IMR-90 (cell line): Measurements from ENCODE around the gene ALKBH1. TPM values are rescaled to one million over a fixed set of nuclear protein-coding genes. Genes with fewer than 3 reads are reported as not detected.

Experiments used
- ATAC-seq: fragments of 200-7000 bp; cut with Tn5 transposase; 2 replicates; pipeline ENCODE4 v1.9.1; 2020; ENCODE audit warnings: low read depth, mild to moderate bottlenecking, moderate library complexity
- BruUV-seq: library from RNA; stranded (reverse); fragments of 400-500 nt; replicated peaks from 2 replicates; lab custom pipeline; 2021; lab: Mats Ljungman, UMichigan
- CTCF ChIA-PET: fragments of 300-600 bp; formaldehyde crosslinking; extraction: SDS; loops from one replicate; lab custom pipeline; 2021; ENCODE audit warnings: antibody characterized with exemption; lab: Yijun Ruan, JAX
- POLR2A ChIA-PET: fragments of 300-600 bp; sonication (Branson Sonifier 250); formaldehyde crosslinking; loops from one replicate; lab custom pipeline; 2022; ENCODE audit warnings: antibody characterized with exemption; ENCODE audit not compliant: unreplicated experiment; lab: Charles Lee
- DNase-seq: peaks from one replicate; pipeline ENCODE4 v3.0.0; 2013
- H2AFZ ChIP-seq: replicated peaks from 2 replicates; pipeline ENCODE3; 2013; ENCODE audit warnings: low read length, mild to moderate bottlenecking; ENCODE audit not compliant: poor library complexity
- H2AK5ac ChIP-seq: 2 replicates; pipeline ENCODE4 v1.6.1; 2013; ENCODE audit warnings: low read depth, low read length, inconsistent platforms
- H2AK9ac ChIP-seq: replicated peaks from 2 replicates; pipeline ENCODE3; 2013; ENCODE audit warnings: mild to moderate bottlenecking, low read depth, low read length, moderate library complexity; ENCODE audit not compliant: poor library complexity
- H2BK120ac ChIP-seq: 2 replicates; pipeline ENCODE4 v1.6.1; 2013; ENCODE audit warnings: low read depth, low read length, inconsistent platforms
- H2BK15ac ChIP-seq: 3 replicates; pipeline ENCODE4 v1.6.1; 2013; ENCODE audit warnings: low read depth, low read length, inconsistent platforms
- H2BK20ac ChIP-seq: 2 replicates; pipeline ENCODE4 v1.6.1; 2013; ENCODE audit warnings: low read depth, mild to moderate bottlenecking, inconsistent platforms, low read length, moderate library complexity
- H2BK5ac ChIP-seq: 2 replicates; pipeline ENCODE4 v1.6.1; 2013; ENCODE audit warnings: mild to moderate bottlenecking, low read depth, low read length, inconsistent platforms; ENCODE audit not compliant: poor library complexity, severe bottlenecking
- H3K14ac ChIP-seq: replicated peaks from 2 replicates; pipeline ENCODE4 v1.6.1; 2013; ENCODE audit warnings: low read depth, low read length, inconsistent platforms
- H3K18ac ChIP-seq: 2 replicates; pipeline ENCODE4 v1.6.1; 2013; ENCODE audit warnings: low read depth, low read length, control low read depth
- H3K23ac ChIP-seq: 2 replicates; pipeline ENCODE4 v1.6.1; 2013; ENCODE audit warnings: low read depth, low read length, inconsistent platforms
- H3K27ac ChIP-seq: 2 replicates; pipeline ENCODE4 v1.5.1; 2013; ENCODE audit warnings: mild to moderate bottlenecking, control low read depth, low read length; ENCODE audit not compliant: insufficient read depth
- H3K27me3 ChIP-seq: 2 replicates; pipeline ENCODE4 v1.6.1; 2013; ENCODE audit warnings: low read length; ENCODE audit not compliant: control insufficient read depth, insufficient read depth
- H3K36me3 ChIP-seq: 2 replicates; pipeline ENCODE4 v1.6.1; 2013; ENCODE audit warnings: low read length, mixed read lengths; ENCODE audit not compliant: control insufficient read depth, insufficient read depth
- H3K4ac ChIP-seq: 2 replicates; pipeline ENCODE4 v1.6.1; 2013; ENCODE audit warnings: low read depth, low read length, inconsistent platforms
- H3K4me1 ChIP-seq: 2 replicates; pipeline ENCODE4 v1.6.1; 2013; ENCODE audit warnings: low read length, mixed read lengths; ENCODE audit not compliant: control insufficient read depth, insufficient read depth
- H3K4me2 ChIP-seq: 2 replicates; pipeline ENCODE4 v1.6.1; 2013; ENCODE audit warnings: low read depth, mild to moderate bottlenecking, control low read depth, low read length, moderate library complexity
- H3K4me3 ChIP-seq: 2 replicates; pipeline ENCODE4 v1.5.1; 2013; ENCODE audit warnings: low read depth, mild to moderate bottlenecking, control low read depth, low read length, moderate library complexity; ENCODE audit not compliant: insufficient read depth
- H3K56ac ChIP-seq: 2 replicates; pipeline ENCODE4 v1.6.1; 2013; ENCODE audit warnings: low read length, inconsistent platforms; ENCODE audit not compliant: insufficient read depth; ENCODE audit errors: extremely low read depth
- H3K79me1 ChIP-seq, 2 experiments: 2 replicates each; pipeline ENCODE4 v1.6.1; 2013; ENCODE audit warnings: low read length in 2 of 2, inconsistent platforms in 1 of 2, low read depth in 1 of 2
- H3K9ac ChIP-seq: 2 replicates; pipeline ENCODE4 v1.6.1; 2013; ENCODE audit warnings: low read depth, low read length, control low read depth
- H3K9me1 ChIP-seq: 2 replicates; pipeline ENCODE4 v1.6.1; 2013; ENCODE audit warnings: low read length, inconsistent platforms; ENCODE audit not compliant: insufficient read depth
- H3K9me3 ChIP-seq: 2 replicates; pipeline ENCODE4 v1.6.1; 2013; ENCODE audit warnings: low read length; ENCODE audit not compliant: control insufficient read depth, insufficient read depth
- H4K20me1 ChIP-seq: 2 replicates; pipeline ENCODE4 v1.6.1; 2013; ENCODE audit warnings: low read length, inconsistent platforms; ENCODE audit not compliant: insufficient read depth
- H4K5ac ChIP-seq: 2 replicates; pipeline ENCODE4 v1.6.1; 2013; ENCODE audit warnings: mild to moderate bottlenecking, low read depth, low read length, control low read depth
- H4K8ac ChIP-seq, 2 experiments: 2 replicates each; pipeline ENCODE4 v1.6.1; 2013; ENCODE audit warnings: low read depth in 2 of 2, low read length in 2 of 2, control low read depth in 1 of 2, inconsistent platforms in 1 of 2
- H4K91ac ChIP-seq: 2 replicates; pipeline ENCODE4 v1.6.1; 2013; ENCODE audit warnings: low read depth, low read length, inconsistent platforms; ENCODE audit not compliant: insufficient read depth
- BHLHE40 ChIP-seq: fragments of 150-350 bp; IDR thresholded peaks from 2 replicates; pipeline ENCODE4 v1.6.1; 2016; ENCODE audit warnings: mild to moderate bottlenecking, low read depth, low read length
- CEBPB ChIP-seq: IDR thresholded peaks from 2 replicates; pipeline ENCODE4 v1.6.1; 2012; ENCODE audit warnings: low read depth, low read length, improper control_type of control experiment
- CHD1 ChIP-seq: IDR thresholded peaks from 2 replicates; pipeline ENCODE4 v1.6.1; 2012; ENCODE audit warnings: low read depth, low read length, improper control_type of control experiment
- CTCF ChIP-seq: conservative IDR thresholded peaks from 2 replicates; pipeline ENCODE4 v1.5.1; 2012; ENCODE audit warnings: mild to moderate bottlenecking, low read depth, low read length, improper control_type of control experiment
- ELK1 ChIP-seq: fragments of 150-350 bp; IDR thresholded peaks from 2 replicates; pipeline ENCODE4 v1.6.1; 2016; ENCODE audit warnings: low read depth, mild to moderate bottlenecking, low read length, moderate library complexity, borderline replicate concordance
- FOS ChIP-seq: fragments of 150-350 bp; IDR thresholded peaks from 2 replicates; pipeline ENCODE4 v1.6.1; 2016; ENCODE audit warnings: low read depth, low read length
- MAFK ChIP-seq: IDR thresholded peaks from 2 replicates; pipeline ENCODE4 v1.6.1; 2012; ENCODE audit warnings: low read depth, low read length, improper control_type of control experiment
- MAZ ChIP-seq: IDR thresholded peaks from 2 replicates; pipeline ENCODE4 v1.6.1; 2012; ENCODE audit warnings: low read depth, mild to moderate bottlenecking, low read length, improper control_type of control experiment, moderate library complexity, borderline replicate concordance
- MXI1 ChIP-seq: IDR thresholded peaks from 2 replicates; pipeline ENCODE4 v1.6.1; 2012; ENCODE audit warnings: low read depth, mild to moderate bottlenecking, low read length, moderate library complexity, borderline replicate concordance
- NFE2L2 ChIP-seq: fragments of 150-350 bp; IDR thresholded peaks from 2 replicates; pipeline ENCODE4 v1.6.1; 2016; ENCODE audit warnings: low read depth, mild to moderate bottlenecking, low read length
- POLR2A ChIP-seq: IDR thresholded peaks from 2 replicates; pipeline ENCODE4 v1.6.1; 2012; ENCODE audit warnings: mild to moderate bottlenecking, low read depth, low read length
- RAD21 ChIP-seq: IDR thresholded peaks from 2 replicates; pipeline ENCODE4 v1.6.1; 2012; ENCODE audit warnings: low read length, improper control_type of control experiment
- RCOR1 ChIP-seq: IDR thresholded peaks from 2 replicates; pipeline ENCODE4 v1.6.1; 2012; ENCODE audit warnings: mild to moderate bottlenecking, low read length, improper control_type of control experiment; ENCODE audit not compliant: insufficient replicate concordance
- RFX5 ChIP-seq: IDR thresholded peaks from 2 replicates; pipeline ENCODE4 v1.8.0; 2012; ENCODE audit warnings: low read depth, mild to moderate bottlenecking, low read length, moderate library complexity
- SMC3 ChIP-seq: fragments of 150-350 bp; IDR thresholded peaks from 2 replicates; pipeline ENCODE4 v1.6.1; 2016; ENCODE audit warnings: low read depth, mild to moderate bottlenecking, antibody characterized with exemption, low read length, moderate library complexity
- USF2 ChIP-seq: fragments of 150-350 bp; IDR thresholded peaks from 2 replicates; pipeline ENCODE4 v1.6.1; 2017; ENCODE audit warnings: mild to moderate bottlenecking, antibody characterized with exemption, low read length, low read depth
- WGBS, 2 experiments: methylation state at CpG; one replicate each; pipeline versions ENCODE4 v1.1.5 to v1.1.7; 2013; ENCODE audit warnings: missing lambda C conversion rate in 2 of 2; ENCODE audit not compliant: insufficient read length in 1 of 2; ENCODE audit errors: extremely low coverage in 2 of 2; 5-methylcytosine and 5-hydroxymethylcytosine counted together
- dilution Hi-C: fragments of 300-500 bp; cut with HindIII; formaldehyde crosslinking; loops from one replicate; pipeline ENCODE4 v1.14.3; 2018; ENCODE audit warnings: low sequenced_read_pairs; ENCODE audit not compliant: unreplicated experiment
- in situ Hi-C: fragments of 300-500 bp; cut with MboI; formaldehyde crosslinking; loops from 3 replicates; pipeline ENCODE4 v1.14.3; 2019; ENCODE audit warnings: low sequenced_read_pairs, inconsistent platforms, mixed read lengths
- intact Hi-C: fragments of 100-400 bp; cut with micrococcal nuclease; formaldehyde crosslinking; loops from 2 replicates; pipeline ENCODE4 v1.10.0; 2022
- polyA plus RNA-seq, 3 experiments: library from polyadenylated mRNA; depleted of rRNA; stranded (reverse); fragments of >200 nt; gene quantifications; 2 replicates each; pipeline ENCODE4 v1.2.3, GENCODE V29; 2012; ENCODE audit warnings: low replicate concordance in 1 of 3
- total RNA-seq: library from RNA; depleted of rRNA; stranded (reverse); fragments of >200 nt; gene quantifications from 2 replicates; pipeline ENCODE4 v1.2.3, GENCODE V29; 2012

Gene ALKBH1
- total and polyA plus RNA-seq, 2 of the 4 experiments (the other 2 are of a cell fraction) = 10.0 to 10.8 TPM

- Histone ChIP-seq H3K18ac (no peak overlapping the region), H3K4me3 (no peak overlapping the region), H3K14ac (no peak overlapping the region), H3K79me1 (no peaks in the 10 kb centered on the region), H3K27me3 (peaks cover 2% of the 10 kb centered on the region; the same call in 1 of the 2 replicates), H3K9me3 (no peaks in the 10 kb centered on the region), H4K91ac (no peak overlapping the region), H3K4ac (no peak overlapping the region), H4K8ac (no peak overlapping the region), H4K5ac (no peak overlapping the region), H3K36me3 (no peaks in the 10 kb centered on the region), H3K27ac (no peak overlapping the region), H3K4me1 (no peaks in the 10 kb centered on the region), H2BK5ac (no peak overlapping the region), H2AFZ (no peak overlapping the region), H3K23ac (no peak overlapping the region), H2AK9ac (no peak overlapping the region), H3K9ac (no peak overlapping the region), H2BK20ac (no peak overlapping the region), H2BK15ac (no peak overlapping the region), H3K9me1 (no peaks in the 10 kb centered on the region), H2BK120ac (no peak overlapping the region), H2AK5ac (no peak overlapping the region), H3K4me2 (no peak overlapping the region), H3K56ac (no peak overlapping the region), H4K20me1 (no peaks in the 10 kb centered on the region)
- intact Hi-C loops (no loop called here), in situ Hi-C loops (no loop called here), dilution Hi-C loops (no loop called here)
- POLR2A ChIA-PET = interaction anchor here (0.6 kb wide), 1 partner anchor 166 kb away, joined by 9 read pairs; the partner anchor contains the start of gene VIPAS39
- no peak for DNase-seq
- no peak for ATAC-seq
- no CpG with 5 or more reads among the region's 1 CpG for WGBS, 2 experiments
- TF ChIP-seq FOS = no peak
- TF ChIP-seq POLR2A = no peak
- no peak for TF ChIP-seq MAZ
- no peak for TF ChIP-seq CEBPB
- TF ChIP-seq NFE2L2 = no peak
- TF ChIP-seq RFX5 = no peak
- TF ChIP-seq SMC3 = no peak
- no peak for TF ChIP-seq CTCF
- no peak for TF ChIP-seq BHLHE40
- no peak for TF ChIP-seq MAFK
- TF ChIP-seq RCOR1 = no peak
- TF ChIP-seq ELK1 = no peak
- TF ChIP-seq CHD1 = no peak
- no peak for TF ChIP-seq USF2
- TF ChIP-seq MXI1 = no peak
- TF ChIP-seq RAD21 = no peak
- BruUV-seq = no TSS peak
- CTCF ChIA-PET = no interaction called here
These were observed 84.6 kb downstream of the ALKBH1 start for GRCh38 chr14:77623201-77623600.
